ENCODE results near the gene MPZL1.

The MPZL1 gene

DNA sequence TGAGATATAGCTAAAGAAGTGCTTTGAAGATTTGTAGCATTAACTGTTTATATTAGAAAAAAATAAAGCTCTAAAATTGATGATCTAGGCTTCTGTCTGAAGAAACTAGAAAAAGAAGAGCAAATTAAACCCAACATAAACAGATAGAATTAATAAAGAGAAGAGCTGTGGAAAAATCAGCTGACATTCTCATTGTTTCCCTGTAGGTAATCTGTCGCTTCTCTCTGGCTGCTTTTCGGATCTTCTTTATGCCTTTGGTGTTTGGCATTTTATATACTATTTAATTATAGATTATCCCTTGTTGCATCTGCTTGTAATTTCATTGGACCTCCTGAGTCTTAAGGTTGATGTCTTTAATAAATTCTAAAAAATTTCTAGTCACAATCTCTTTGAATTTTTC, 59.8 kb downstream of the MPZL1 start:
- ATAC-seq = no peak
- TF ChIP-seq, protein P1, sequence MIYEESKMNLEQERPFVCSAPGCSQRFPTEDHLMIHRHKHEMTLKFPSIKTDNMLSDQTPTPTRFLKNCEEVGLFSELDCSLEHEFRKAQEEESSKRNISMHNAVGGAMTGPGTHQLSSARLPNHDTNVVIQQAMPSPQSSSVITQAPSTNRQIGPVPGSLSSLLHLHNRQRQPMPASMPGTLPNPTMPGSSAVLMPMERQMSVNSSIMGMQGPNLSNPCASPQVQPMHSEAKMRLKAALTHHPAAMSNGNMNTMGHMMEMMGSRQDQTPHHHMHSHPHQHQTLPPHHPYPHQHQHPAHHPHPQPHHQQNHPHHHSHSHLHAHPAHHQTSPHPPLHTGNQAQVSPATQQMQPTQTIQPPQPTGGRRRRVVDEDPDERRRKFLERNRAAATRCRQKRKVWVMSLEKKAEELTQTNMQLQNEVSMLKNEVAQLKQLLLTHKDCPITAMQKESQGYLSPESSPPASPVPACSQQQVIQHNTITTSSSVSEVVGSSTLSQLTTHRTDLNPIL (CRISPR knock-in tag; IDR thresholded peaks at IDR 0.05; ENCODE audit: low read depth) = no peak
- TF ChIP-seq TOX (CRISPR knock-in tag; IDR thresholded peaks at IDR 0.05; ENCODE audit: borderline replicate concordance) = no peak

DNA sequence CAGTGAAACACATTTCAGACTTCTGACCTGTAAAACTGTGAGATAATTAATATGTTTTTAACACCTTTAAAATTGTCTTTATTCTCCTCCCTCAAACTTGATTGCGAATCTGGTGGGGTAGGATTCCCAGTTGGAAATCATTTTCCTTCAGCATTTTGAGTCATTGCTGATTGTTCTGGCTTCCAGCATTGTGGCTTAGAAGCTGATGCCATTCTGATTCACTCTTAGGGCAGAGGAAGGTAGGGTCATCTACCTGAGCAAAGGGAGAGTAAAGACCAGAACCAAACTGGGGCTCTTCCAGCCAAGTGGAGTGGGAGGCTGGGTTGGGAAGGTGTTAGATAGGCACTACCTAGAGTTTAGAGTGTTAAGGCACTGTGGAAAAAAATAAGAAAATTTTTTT, 61.2 kb downstream of the MPZL1 start:
- TF ChIP-seq GLIS3 (CRISPR knock-in tag; IDR thresholded peaks at IDR 0.05) (no peak), ZNF565 (CRISPR knock-in tag; conservative IDR thresholded peaks at IDR 0.05; ENCODE audit: low read depth) (no peak), ISL1 (CRISPR knock-in tag; IDR thresholded peaks at IDR 0.05) (no peak), ZFP3 (CRISPR knock-in tag; IDR thresholded peaks at IDR 0.05) (no peak), ZNF70 (CRISPR knock-in tag; IDR thresholded peaks at IDR 0.05) (no peak), TOX (CRISPR knock-in tag; IDR thresholded peaks at IDR 0.05; ENCODE audit: borderline replicate concordance) (no peak), BACH2 (CRISPR knock-in tag; IDR thresholded peaks at IDR 0.05; ENCODE audit: borderline replicate concordance) (no peak), CSDC2 (CRISPR knock-in tag; IDR thresholded peaks at IDR 0.05) (no peak), RARB (CRISPR knock-in tag; IDR thresholded peaks at IDR 0.05) (no peak), SNAI2 (CRISPR knock-in tag; IDR thresholded peaks at IDR 0.05) (no peak), TCF4 (CRISPR knock-in tag; IDR thresholded peaks at IDR 0.05; ENCODE audit: borderline replicate concordance) (no peak), ESRRG (CRISPR knock-in tag; IDR thresholded peaks at IDR 0.05) (no peak)
- TF ChIP-seq, protein P2, sequence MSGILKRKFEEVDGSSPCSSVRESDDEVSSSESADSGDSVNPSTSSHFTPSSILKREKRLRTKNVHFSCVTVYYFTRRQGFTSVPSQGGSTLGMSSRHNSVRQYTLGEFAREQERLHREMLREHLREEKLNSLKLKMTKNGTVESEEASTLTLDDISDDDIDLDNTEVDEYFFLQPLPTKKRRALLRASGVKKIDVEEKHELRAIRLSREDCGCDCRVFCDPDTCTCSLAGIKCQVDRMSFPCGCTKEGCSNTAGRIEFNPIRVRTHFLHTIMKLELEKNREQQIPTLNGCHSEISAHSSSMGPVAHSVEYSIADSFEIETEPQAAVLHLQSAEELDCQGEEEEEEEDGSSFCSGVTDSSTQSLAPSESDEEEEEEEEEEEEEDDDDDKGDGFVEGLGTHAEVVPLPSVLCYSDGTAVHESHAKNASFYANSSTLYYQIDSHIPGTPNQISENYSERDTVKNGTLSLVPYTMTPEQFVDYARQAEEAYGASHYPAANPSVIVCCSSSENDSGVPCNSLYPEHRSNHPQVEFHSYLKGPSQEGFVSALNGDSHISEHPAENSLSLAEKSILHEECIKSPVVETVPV (CRISPR knock-in tag; IDR thresholded peaks at IDR 0.05) = no peak
- TF ChIP-seq, protein P3, sequence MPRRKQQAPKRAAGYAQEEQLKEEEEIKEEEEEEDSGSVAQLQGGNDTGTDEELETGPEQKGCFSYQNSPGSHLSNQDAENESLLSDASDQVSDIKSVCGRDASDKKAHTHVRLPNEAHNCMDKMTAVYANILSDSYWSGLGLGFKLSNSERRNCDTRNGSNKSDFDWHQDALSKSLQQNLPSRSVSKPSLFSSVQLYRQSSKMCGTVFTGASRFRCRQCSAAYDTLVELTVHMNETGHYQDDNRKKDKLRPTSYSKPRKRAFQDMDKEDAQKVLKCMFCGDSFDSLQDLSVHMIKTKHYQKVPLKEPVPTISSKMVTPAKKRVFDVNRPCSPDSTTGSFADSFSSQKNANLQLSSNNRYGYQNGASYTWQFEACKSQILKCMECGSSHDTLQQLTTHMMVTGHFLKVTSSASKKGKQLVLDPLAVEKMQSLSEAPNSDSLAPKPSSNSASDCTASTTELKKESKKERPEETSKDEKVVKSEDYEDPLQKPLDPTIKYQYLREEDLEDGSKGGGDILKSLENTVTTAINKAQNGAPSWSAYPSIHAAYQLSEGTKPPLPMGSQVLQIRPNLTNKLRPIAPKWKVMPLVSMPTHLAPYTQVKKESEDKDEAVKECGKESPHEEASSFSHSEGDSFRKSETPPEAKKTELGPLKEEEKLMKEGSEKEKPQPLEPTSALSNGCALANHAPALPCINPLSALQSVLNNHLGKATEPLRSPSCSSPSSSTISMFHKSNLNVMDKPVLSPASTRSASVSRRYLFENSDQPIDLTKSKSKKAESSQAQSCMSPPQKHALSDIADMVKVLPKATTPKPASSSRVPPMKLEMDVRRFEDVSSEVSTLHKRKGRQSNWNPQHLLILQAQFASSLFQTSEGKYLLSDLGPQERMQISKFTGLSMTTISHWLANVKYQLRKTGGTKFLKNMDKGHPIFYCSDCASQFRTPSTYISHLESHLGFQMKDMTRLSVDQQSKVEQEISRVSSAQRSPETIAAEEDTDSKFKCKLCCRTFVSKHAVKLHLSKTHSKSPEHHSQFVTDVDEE (CRISPR knock-in tag; IDR thresholded peaks at IDR 0.05) = no peak
- TF ChIP-seq, protein P4, sequence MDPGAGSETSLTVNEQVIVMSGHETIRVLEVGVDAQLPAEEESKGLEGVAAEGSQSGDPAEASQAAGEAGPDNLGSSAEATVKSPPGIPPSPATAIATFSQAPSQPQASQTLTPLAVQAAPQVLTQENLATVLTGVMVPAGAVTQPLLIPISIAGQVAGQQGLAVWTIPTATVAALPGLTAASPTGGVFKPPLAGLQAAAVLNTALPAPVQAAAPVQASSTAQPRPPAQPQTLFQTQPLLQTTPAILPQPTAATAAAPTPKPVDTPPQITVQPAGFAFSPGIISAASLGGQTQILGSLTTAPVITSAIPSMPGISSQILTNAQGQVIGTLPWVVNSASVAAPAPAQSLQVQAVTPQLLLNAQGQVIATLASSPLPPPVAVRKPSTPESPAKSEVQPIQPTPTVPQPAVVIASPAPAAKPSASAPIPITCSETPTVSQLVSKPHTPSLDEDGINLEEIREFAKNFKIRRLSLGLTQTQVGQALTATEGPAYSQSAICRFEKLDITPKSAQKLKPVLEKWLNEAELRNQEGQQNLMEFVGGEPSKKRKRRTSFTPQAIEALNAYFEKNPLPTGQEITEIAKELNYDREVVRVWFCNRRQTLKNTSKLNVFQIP (CRISPR knock-in tag; IDR thresholded peaks at IDR 0.05; ENCODE audit: borderline replicate concordance, low read depth) = no peak
- no peak for ATAC-seq

DNA sequence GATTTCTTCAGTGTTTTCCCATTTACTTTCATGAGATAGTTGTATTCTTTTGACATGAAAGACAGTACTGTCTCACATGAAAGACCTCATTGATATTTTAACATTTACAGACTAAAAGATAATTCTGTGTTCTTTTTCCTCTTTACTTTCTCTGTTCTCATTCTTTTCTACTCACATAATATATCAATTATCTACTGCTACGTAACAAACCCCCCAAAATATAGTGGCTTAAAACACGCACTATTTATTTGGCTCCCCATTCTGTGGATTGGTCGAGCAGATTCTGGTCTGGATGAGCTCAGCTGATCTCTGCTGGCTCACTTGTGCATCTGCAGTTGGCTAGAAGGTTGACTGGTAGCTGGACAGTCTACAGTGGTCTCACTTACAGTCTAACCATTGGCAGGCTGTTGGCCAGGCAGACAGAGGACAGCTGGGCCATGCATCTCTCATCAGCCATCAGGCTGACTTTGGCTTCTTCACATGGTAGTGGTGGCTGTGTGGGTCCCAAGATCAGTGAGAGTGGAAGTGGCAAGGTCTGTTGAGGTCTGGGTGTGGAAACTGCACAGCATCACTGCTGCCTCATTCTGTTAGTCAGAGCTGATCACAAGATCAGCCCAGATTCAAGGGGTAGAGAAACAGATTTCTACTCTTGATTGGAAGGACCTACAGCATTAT, 63.2 kb downstream of the MPZL1 start:
- ATAC-seq = no peak
- no peak for TF ChIP-seq ZNF70 (CRISPR knock-in tag; IDR thresholded peaks at IDR 0.05)

DNA sequence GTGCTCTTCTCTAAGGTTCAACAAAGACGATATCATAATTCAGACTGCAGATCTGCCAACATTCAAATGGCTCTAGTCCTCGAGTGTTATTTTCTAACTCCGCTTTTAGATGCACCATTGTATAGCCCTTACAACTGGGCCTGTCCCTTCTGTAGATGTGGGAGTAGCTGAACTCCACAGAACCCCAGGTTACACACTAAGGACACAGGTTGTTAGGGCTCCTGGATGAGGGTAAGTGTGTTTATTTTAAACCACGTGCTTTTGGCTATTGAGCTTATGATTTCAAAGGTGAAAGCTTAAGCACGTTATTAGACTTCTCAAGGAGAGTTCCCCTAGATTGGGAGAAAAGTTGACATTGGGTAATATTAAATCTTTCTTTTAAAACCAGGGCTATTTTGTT, 64.7 kb downstream of the MPZL1 start:
- TF ChIP-seq, protein P1 (CRISPR knock-in tag; IDR thresholded peaks at IDR 0.05; ENCODE audit: low read depth) = no peak
- no peak for TF ChIP-seq TOX (CRISPR knock-in tag; IDR thresholded peaks at IDR 0.05; ENCODE audit: borderline replicate concordance)
- no peak for ATAC-seq

DNA sequence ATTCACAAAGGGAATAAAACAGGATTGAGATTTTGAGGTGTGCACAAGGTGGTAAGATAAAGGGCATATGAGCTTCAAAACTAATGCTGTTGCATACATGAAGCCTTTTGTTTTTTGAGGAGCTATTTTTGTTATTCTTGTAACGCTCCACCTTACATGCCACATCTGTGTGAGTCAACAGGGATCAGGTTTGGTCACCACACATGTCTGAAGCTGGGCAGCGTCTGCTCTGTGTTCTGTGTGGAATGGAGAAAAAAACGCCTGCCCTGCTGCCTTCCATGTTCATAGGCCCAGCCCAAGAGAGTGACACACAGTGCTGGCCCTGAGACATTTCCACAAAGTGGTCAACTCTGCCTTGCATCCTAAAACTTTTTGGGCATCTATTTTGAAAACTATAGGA, 67.7 kb downstream of the MPZL1 start:
- ATAC-seq = peak; percentile 30; the same call in 1 of the 3 replicates
- TF ChIP-seq ARNTL (CRISPR knock-in tag; IDR thresholded peaks at IDR 0.05; ENCODE audit: borderline replicate concordance, low read depth) (no peak), ZFP30 (CRISPR knock-in tag; IDR thresholded peaks at IDR 0.05) (no peak), ZFP3 (CRISPR knock-in tag; IDR thresholded peaks at IDR 0.05) (no peak), RARB (CRISPR knock-in tag; IDR thresholded peaks at IDR 0.05) (no peak)
- TF ChIP-seq, protein P3 (CRISPR knock-in tag; IDR thresholded peaks at IDR 0.05) = no peak
- TF ChIP-seq, protein P5, sequence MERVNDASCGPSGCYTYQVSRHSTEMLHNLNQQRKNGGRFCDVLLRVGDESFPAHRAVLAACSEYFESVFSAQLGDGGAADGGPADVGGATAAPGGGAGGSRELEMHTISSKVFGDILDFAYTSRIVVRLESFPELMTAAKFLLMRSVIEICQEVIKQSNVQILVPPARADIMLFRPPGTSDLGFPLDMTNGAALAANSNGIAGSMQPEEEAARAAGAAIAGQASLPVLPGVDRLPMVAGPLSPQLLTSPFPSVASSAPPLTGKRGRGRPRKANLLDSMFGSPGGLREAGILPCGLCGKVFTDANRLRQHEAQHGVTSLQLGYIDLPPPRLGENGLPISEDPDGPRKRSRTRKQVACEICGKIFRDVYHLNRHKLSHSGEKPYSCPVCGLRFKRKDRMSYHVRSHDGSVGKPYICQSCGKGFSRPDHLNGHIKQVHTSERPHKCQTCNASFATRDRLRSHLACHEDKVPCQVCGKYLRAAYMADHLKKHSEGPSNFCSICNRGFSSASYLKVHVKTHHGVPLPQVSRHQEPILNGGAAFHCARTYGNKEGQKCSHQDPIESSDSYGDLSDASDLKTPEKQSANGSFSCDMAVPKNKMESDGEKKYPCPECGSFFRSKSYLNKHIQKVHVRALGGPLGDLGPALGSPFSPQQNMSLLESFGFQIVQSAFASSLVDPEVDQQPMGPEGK (CRISPR knock-in tag; IDR thresholded peaks at IDR 0.05; ENCODE audit: borderline replicate concordance) = no peak
